ENCODE results near the gene SSTR3.

- TF ChIP-seq CTCF (IDR thresholded peaks at IDR 0.05; ENCODE audit: low read depth, low read length, missing input control) (no peak), GABPA (IDR thresholded peaks at IDR 0.05 in 1 of 2, conservative IDR thresholded peaks at IDR 0.05 in 1 of 2) (no peak), RAD21 (IDR thresholded peaks at IDR 0.05) (no peak), ATF3 (IDR thresholded peaks at IDR 0.05) (no peak), JUND (IDR thresholded peaks at IDR 0.05) (no peak), REST (IDR thresholded peaks at IDR 0.05) (no peak), TAF1 (conservative IDR thresholded peaks at IDR 0.05) (no peak), HNF4A (conservative IDR thresholded peaks at IDR 0.05) (no peak)
These were observed 32.8 kb upstream of the SSTR3 start for GRCh38 chr22:37244922-37245722.

Measured in liver (tissue), 3 donors.